AG10803 (cell line): ENCODE measurements around the gene RGS6.

Experiments used
- DNase-seq: peaks from one replicate; pipeline ENCODE4 v3.0.0; 2010; ENCODE audit warnings: low read depth
- H3K4me3 ChIP-seq: 2 replicates; pipeline ENCODE4 v1.5.1; 2011; ENCODE audit warnings: mild to moderate bottlenecking, low read length, control low read depth
- CTCF ChIP-seq: conservative IDR thresholded peaks from 2 replicates; pipeline ENCODE4 v1.5.1; 2011; ENCODE audit warnings: mild to moderate bottlenecking, low read length, control low read depth, inconsistent platforms

The RGS6 gene

GRCh38 chr14:72501439-72501838, 569.2 kb downstream of the RGS6 start:
- no peak for TF ChIP-seq CTCF
- no peak overlapping the region for H3K4me3 ChIP-seq
- DNase-seq = no peak

GRCh38 chr14:72503271-72503670, 571.0 kb downstream of the RGS6 start:
- no peak for DNase-seq
- TF ChIP-seq CTCF = no peak
- H3K4me3 ChIP-seq = no peak overlapping the region

GRCh38 chr14:72503696-72504368, 571.6 kb downstream of the RGS6 start:
- no peak for DNase-seq
- H3K4me3 ChIP-seq = no peak overlapping the region
- TF ChIP-seq CTCF = no peak

- no peak for TF ChIP-seq CTCF
- DNase-seq = no peak
- H3K4me3 ChIP-seq = no peak overlapping the region
These were observed 578.3 kb downstream of the RGS6 start for GRCh38 chr14:72510566-72510965.

GRCh38 chr14:72512281-72512680, 580.1 kb downstream of the RGS6 start:
- no peak overlapping the region for H3K4me3 ChIP-seq
- DNase-seq = no peak
- no peak for TF ChIP-seq CTCF

GRCh38 chr14:72512925-72513324, 580.7 kb downstream of the RGS6 start:
- H3K4me3 ChIP-seq = no peak overlapping the region
- TF ChIP-seq CTCF = no peak
- DNase-seq = no peak

GRCh38 chr14:72513346-72513745, 581.1 kb downstream of the RGS6 start:
- DNase-seq = no peak
- no peak for TF ChIP-seq CTCF
- no peak overlapping the region for H3K4me3 ChIP-seq
